Effector memory CD8-positive, alpha-beta T cell (primary cell): ENCODE data around the gene NR2F1-AS1.
"Not testable (repeated sequence)": the region's sequence is repeated elsewhere in the genome, so short reads cannot be mapped to it uniquely, and the experiment has no call there.

Source experiments
- ATAC-seq: fragments of 150-1000 bp; cut with Tn5 transposase; replicated peaks from 2 replicates; pipeline ENCODE4 v1.10.0; 2021; ENCODE audit warnings: mild to moderate bottlenecking, moderate library complexity
- DNase-seq, 3 experiments: peaks; one replicate each; pipeline ENCODE4 v3.0.0; 2021
- H3K27ac Mint-ChIP-seq, 2 donors: one replicate each; pipeline ENCODE4 v1.8.0; 2022; ENCODE audit warnings: mild to moderate bottlenecking in 2 of 2, mixed read lengths in 2 of 2, moderate library complexity in 2 of 2
- H3K27me3 Mint-ChIP-seq, 2 donors: one replicate each; pipeline ENCODE4 v1.8.0; 2022; ENCODE audit warnings: mixed read lengths in 2 of 2
- H3K36me3 Mint-ChIP-seq: one replicate; pipeline ENCODE4 v1.8.0; 2022; ENCODE audit warnings: mild to moderate bottlenecking, moderate library complexity, mixed read lengths; ENCODE audit not compliant: insufficient read depth
- H3K4me1 Mint-ChIP-seq, 2 donors: one replicate each; pipeline ENCODE4 v1.8.0; 2022; ENCODE audit warnings: low read depth in 2 of 2, mixed read lengths in 2 of 2
- H3K4me3 Mint-ChIP-seq, 2 donors: one replicate each; pipeline ENCODE4 v1.8.0; 2022; ENCODE audit warnings: mild to moderate bottlenecking in 2 of 2, mixed read lengths in 2 of 2, moderate library complexity in 2 of 2
- H3K9me3 Mint-ChIP-seq, 2 donors: one replicate each; pipeline ENCODE4 v1.8.0; 2022; ENCODE audit warnings: mixed read lengths in 2 of 2

Gene NR2F1-AS1

DNA sequence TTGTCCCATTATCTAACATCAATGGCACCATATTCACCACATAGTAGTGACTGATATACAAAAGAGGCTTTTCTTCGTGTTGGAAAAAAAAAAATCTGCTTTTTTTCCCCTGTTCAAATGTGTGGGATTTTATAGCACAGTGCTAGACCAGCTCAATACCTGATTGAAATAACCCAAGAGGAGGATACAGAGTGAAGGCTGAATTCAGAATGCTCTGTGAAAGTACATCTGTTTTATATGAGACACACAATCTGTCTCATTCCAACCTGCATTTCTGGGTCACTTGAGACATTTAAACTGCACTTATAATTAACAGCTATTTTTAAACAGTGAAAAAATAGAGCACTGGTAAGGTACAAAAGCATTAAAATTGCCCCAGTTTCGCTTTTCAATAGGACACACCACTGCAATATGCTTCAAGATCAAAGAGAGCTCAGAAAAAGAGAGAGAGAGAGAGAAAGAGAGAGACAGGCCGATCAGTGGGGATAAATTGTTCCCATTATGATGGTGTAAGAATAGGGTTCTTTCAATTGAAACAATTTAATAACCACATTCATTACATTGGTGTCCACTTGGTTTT, 179.3 kb downstream of the NR2F1-AS1 start:
- ATAC-seq: no peak
- Mint-ChIP-seq H3K36me3 (peaks cover 2% of the 10 kb centered on the region), H3K27ac (no peak overlapping the region), H3K9me3 (peaks cover 0 to 7% of the 10 kb centered on the region in 2 donors), H3K4me3 (no peak overlapping the region), H3K27me3 (peaks cover 20 to 32% of the 10 kb centered on the region in 2 donors), H3K4me1 (no peaks in the 10 kb centered on the region)
- DNase-seq: no peak

DNA sequence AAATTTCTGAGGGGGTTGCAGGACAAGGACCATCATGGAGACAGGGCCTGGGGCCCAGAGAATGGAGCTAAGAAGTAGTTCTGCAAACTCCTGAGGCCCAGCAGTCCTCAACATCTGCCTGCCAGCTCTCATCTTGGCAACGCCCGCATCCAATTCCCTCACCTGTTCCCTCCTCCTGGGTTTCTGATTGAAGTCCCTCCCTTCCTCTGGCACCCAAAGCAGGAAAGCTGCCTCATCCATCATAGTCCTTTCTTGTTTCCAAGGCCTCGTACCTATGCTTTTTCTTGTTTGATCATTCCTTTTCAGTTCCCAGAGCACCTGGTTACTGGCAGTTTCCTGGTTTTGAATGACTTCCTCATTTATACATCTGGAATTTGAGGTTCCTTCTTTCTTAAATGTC, 181.3 kb downstream of the NR2F1-AS1 start:
- Mint-ChIP-seq H3K4me3 (no peak overlapping the region), H3K36me3 (peaks cover 2% of the 10 kb centered on the region), H3K4me1 (no peaks in the 10 kb centered on the region), H3K27me3 (peaks cover 24 to 32% of the 10 kb centered on the region in 2 donors), H3K27ac (no peak overlapping the region), H3K9me3 (peaks cover 0 to 7% of the 10 kb centered on the region in 2 donors)
- DNase-seq: no peak
- ATAC-seq: no peak

GRCh38 chr5:93395971-93396379, 185.0 kb downstream of the NR2F1-AS1 start:
- peaks cover 14 to 18% of the 10 kb centered on the region in 2 donors for H3K27me3 Mint-ChIP-seq
- H3K4me1 Mint-ChIP-seq: no peaks in the 10 kb centered on the region
- ATAC-seq (no peak), DNase-seq (no peak)
- peaks cover 0 to 14% of the 10 kb centered on the region in 2 donors for H3K9me3 Mint-ChIP-seq
- H3K36me3 Mint-ChIP-seq: peaks cover 2% of the 10 kb centered on the region
- H3K4me3 Mint-ChIP-seq: no peak overlapping the region
- no peak overlapping the region for H3K27ac Mint-ChIP-seq

- Mint-ChIP-seq H3K27ac (no peak overlapping the region), H3K4me1 (no peaks in the 10 kb centered on the region), H3K36me3 (peaks cover 2% of the 10 kb centered on the region), H3K27me3 (peaks cover 13 to 14% of the 10 kb centered on the region in 2 donors), H3K4me3 (no peak overlapping the region), H3K9me3 (peaks cover 0 to 14% of the 10 kb centered on the region in 2 donors)
- no peak for ATAC-seq
- DNase-seq: no peak
These were observed 186.0 kb downstream of the NR2F1-AS1 start for GRCh38 chr5:93395010-93395409.

DNA sequence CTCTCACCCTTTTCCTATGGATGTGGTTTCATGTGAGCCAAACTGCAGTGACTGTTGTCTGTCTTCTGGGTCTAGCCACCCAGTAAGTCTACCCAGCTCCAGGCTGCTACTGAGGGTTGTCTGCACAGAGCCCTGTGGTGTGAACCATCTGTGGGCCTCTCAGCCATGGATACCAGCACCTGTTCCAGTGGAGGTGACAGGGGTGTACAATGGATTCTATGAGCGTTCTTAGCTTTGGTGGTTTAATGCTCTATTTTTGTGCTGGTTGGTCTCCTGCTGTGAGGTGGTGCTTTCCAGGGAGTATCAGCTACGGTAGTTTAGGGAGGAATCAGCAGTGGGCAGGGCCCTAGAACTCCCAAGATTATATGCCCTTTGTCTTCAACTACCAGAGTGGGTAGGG, 186.7 kb downstream of the NR2F1-AS1 start:
- Mint-ChIP-seq H3K27ac (no peak overlapping the region), H3K9me3 (peaks cover 0 to 14% of the 10 kb centered on the region in 2 donors), H3K27me3 (peaks cover 9 to 13% of the 10 kb centered on the region in 2 donors), H3K4me3 (no peak overlapping the region), H3K36me3 (peaks cover 2% of the 10 kb centered on the region), H3K4me1 (no peaks in the 10 kb centered on the region)
- no peak for ATAC-seq
- no peak for DNase-seq

DNA sequence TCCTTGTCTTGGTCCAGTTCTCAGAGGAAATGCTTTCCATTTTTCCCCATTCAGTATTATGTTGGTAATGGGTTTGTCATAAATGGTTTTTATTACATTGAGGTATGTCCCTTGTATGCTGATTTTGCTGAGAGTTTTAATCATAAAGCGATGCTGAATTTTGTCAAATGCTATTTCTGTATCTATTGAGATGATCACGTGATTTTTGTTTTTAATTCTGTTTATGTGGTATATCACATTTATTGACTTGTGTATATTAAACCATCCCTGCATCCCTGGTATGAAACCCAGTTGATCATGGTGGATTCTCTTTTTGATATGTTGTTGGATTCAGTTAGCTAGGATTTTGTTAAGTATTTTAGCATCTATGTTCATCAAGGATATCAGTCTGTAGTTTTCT, 189.8 kb downstream of the NR2F1-AS1 start:
- not testable (repeated sequence) for ATAC-seq, H3K27me3 Mint-ChIP-seq

DNA sequence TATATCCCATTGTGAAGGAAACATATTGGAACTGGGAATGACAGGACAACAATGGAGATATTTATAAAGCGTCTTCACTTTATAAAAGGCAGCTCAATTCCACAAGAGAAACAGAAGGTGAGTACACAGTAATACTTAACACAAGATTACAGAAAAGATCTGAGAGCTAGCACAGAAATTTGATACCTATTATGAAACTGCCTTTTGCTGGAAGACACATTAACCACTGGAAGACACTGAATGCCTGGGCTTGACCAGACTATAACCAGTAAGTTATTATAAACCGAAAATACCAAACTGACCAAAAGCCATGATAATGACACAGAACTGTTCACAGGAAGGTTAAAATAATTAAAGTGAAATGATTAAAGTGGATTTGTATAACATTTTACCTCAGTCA, 195.4 kb downstream of the NR2F1-AS1 start:
- no peaks in the 10 kb centered on the region for H3K36me3 Mint-ChIP-seq
- H3K4me3 Mint-ChIP-seq: no peak overlapping the region
- ATAC-seq (no peak), DNase-seq (no peak)
- H3K27ac Mint-ChIP-seq: no peak overlapping the region
- no peaks in the 10 kb centered on the region for H3K4me1 Mint-ChIP-seq
- H3K9me3 Mint-ChIP-seq: peaks cover 0 to 2% of the 10 kb centered on the region in 2 donors
- no peaks in the 10 kb centered on the region for H3K27me3 Mint-ChIP-seq

More for the DNA sequence above, 189.8 kb downstream of the NR2F1-AS1 start:
- H3K9me3 Mint-ChIP-seq, H3K4me3 Mint-ChIP-seq, DNase-seq, H3K36me3 Mint-ChIP-seq, H3K27ac Mint-ChIP-seq, H3K4me1 Mint-ChIP-seq: not testable (repeated sequence)

GRCh38 chr5:93384995-93385394, 196.0 kb downstream of the NR2F1-AS1 start:
- Mint-ChIP-seq H3K27me3 (no peaks in the 10 kb centered on the region), H3K36me3 (no peaks in the 10 kb centered on the region), H3K27ac (no peak overlapping the region), H3K4me1 (no peaks in the 10 kb centered on the region), H3K4me3 (no peak overlapping the region), H3K9me3 (peaks cover 0 to 2% of the 10 kb centered on the region in 2 donors)
- DNase-seq (no peak), ATAC-seq (no peak)

GRCh38 chr5:93384026-93384425, 197.0 kb downstream of the NR2F1-AS1 start:
- peaks cover 0 to 2% of the 10 kb centered on the region in 2 donors for H3K9me3 Mint-ChIP-seq
- DNase-seq (no peak), ATAC-seq (no peak)
- H3K4me1 Mint-ChIP-seq: no peaks in the 10 kb centered on the region
- no peak overlapping the region for H3K4me3 Mint-ChIP-seq
- H3K27me3 Mint-ChIP-seq: no peaks in the 10 kb centered on the region
- H3K36me3 Mint-ChIP-seq: no peaks in the 10 kb centered on the region
- no peak overlapping the region for H3K27ac Mint-ChIP-seq

DNA sequence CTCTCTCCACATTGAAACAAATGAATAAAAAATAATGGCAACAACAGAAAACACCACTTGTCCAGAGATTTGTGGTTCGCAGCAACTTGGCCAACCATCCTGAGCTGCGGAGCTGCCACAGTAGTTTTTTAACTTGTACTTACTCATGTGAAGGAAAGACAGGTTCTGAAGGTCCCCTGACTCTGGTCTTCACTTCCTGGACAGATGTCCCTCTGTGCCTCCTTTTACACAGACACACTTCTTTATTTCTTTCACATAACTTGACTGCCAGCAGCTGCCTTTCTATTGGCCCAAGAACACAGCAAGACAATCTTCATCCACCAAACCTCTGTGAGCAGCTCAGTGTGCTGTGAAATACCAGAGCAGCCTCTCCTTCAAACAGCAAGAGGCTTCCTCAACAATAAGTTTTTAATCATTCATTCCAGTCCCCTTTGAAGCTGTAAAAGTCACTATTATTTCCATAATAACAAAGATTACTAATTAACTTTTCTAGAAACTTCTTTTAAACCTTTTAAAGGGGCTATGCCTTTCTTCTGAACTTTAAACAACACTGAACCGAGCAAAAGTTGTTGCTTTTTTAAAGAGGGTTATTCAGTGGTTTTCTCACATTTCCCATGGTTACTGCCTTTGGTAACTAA, 198.7 kb downstream of the NR2F1-AS1 start:
- Mint-ChIP-seq H3K4me1 (no peaks in the 10 kb centered on the region), H3K4me3 (no peak overlapping the region), H3K36me3 (no peaks in the 10 kb centered on the region), H3K27me3 (no peaks in the 10 kb centered on the region), H3K9me3 (peaks cover 0 to 2% of the 10 kb centered on the region in 2 donors), H3K27ac (no peak overlapping the region)
- DNase-seq: no peak
- no peak for ATAC-seq

DNA sequence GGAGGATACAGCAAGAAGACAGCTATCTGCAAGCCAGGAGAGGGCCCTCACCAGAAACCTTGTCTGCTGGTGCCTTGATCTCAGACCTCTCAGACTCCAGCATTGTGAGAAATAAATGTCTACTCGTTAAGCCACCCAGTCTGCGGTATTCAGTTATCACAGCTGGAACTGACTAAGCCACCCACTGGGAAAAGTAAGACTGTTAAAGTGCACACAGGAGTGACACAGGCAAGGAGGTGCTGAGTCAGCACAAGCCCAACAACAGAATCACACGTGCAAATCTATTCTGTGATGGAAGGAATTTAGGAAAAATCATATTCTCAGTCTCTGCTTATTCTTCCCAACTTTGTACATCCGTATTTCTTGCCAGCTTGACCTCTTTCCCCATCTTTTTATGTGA, 200.0 kb downstream of the NR2F1-AS1 start:
- DNase-seq: no peak
- Mint-ChIP-seq H3K4me3 (no peak overlapping the region), H3K36me3 (no peaks in the 10 kb centered on the region), H3K4me1 (no peaks in the 10 kb centered on the region), H3K27me3 (no peaks in the 10 kb centered on the region), H3K9me3 (peaks cover 0 to 2% of the 10 kb centered on the region in 2 donors), H3K27ac (no peak overlapping the region)
- no peak for ATAC-seq

GRCh38 chr5:93378073-93378472, 202.9 kb downstream of the NR2F1-AS1 start:
- no peak overlapping the region for H3K27ac Mint-ChIP-seq
- H3K4me3 Mint-ChIP-seq: no peak overlapping the region
- H3K27me3 Mint-ChIP-seq: no peaks in the 10 kb centered on the region
- no peaks in the 10 kb centered on the region for H3K4me1 Mint-ChIP-seq
- DNase-seq: no peak
- ATAC-seq: no peak
- peaks cover 2 to 14% of the 10 kb centered on the region in 2 donors for H3K9me3 Mint-ChIP-seq
- no peaks in the 10 kb centered on the region for H3K36me3 Mint-ChIP-seq

DNA sequence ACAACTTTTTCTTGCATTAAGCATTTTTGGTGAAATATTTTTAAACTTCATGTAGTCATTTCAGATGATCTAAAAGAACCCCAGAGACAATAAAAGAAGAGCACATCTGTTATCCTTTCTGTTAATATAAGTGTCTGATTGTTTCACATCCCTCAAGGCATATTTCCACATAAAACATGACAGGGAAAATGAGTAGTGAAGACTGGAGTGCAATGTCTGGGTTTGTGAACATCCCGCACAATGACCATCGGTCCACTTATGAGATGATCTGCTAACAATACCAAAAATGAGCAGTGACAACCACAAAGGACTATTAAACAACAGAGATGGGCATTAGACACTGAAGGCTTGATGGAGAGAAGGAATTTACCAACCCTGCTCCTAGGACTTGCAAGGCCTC, 209.1 kb downstream of the NR2F1-AS1 start:
- ATAC-seq (no peak), DNase-seq (no peak)
- H3K4me3 Mint-ChIP-seq: no peak overlapping the region
- no peaks in the 10 kb centered on the region for H3K27me3 Mint-ChIP-seq
- peaks cover 1 to 14% of the 10 kb centered on the region in 2 donors for H3K9me3 Mint-ChIP-seq
- H3K27ac Mint-ChIP-seq: no peak overlapping the region
- no peaks in the 10 kb centered on the region for H3K36me3 Mint-ChIP-seq
- H3K4me1 Mint-ChIP-seq: no peaks in the 10 kb centered on the region

DNA sequence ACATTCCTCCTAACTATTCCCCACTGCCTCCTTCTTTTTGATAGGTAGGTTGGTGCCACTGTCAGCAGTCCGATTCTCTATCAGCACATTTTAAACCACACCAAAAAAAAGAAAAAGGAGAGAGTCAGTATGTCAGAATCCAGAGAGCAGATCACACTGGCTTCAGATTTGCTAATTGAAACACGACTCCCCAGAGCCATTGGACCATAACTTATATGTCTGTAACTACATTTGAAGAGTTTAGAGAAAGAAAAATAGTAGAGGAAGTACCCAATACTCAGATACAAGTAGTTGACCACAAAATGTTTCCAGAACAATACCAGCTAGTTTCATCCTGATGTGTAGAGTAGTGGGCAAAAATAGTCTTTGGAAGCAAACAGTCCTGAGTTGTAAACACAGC, 216.6 kb downstream of the NR2F1-AS1 start:
- Mint-ChIP-seq H3K4me3 (no peak overlapping the region), H3K27ac (no peak overlapping the region), H3K4me1 (no peaks in the 10 kb centered on the region), H3K9me3 (peaks cover 0 to 7% of the 10 kb centered on the region in 2 donors), H3K27me3 (peaks cover 0 to 7% of the 10 kb centered on the region in 2 donors), H3K36me3 (no peaks in the 10 kb centered on the region)
- no peak for DNase-seq
- no peak for ATAC-seq
